ENCODE measurements around the gene ABR.

The ABR gene

DNA sequence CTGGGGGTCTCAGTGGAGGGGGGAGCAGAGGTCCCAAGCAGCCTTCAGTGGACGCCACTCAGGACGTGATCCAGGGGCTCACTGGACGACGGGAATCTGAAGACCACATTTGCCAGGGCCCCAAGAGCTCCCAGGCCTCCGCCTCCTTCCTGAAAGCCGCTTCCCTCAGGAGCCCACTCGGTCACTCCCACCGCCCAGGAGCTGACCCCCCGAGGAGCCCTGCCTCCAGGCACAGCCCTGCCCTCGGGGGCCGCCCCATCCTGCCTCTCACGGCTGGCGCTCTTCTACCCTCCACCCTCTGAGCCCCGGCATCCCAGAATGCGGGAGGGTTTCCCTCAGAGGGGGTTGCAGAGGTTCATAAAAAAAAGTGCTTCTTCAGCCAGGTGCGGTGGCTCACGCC lies 158.6 kb downstream of the ABR start:
- Histone ChIP-seq H3K27ac (no peak overlapping the region), H3K79me2 (peaks cover 38% of the 10 kb centered on the region), H3K27me3 (ENCODE audit: control insufficient read depth, insufficient read depth, low read length) (no peaks in the 10 kb centered on the region), H3K9me3 (ENCODE audit: control insufficient read depth, low read length) (no peaks in the 10 kb centered on the region), H3K9ac (no peak overlapping the region), H3K4me1 (no peaks in the 10 kb centered on the region), H3K4me3 (ENCODE audit: low read depth, low read length) (no peak overlapping the region), H2AFZ (no peak overlapping the region), H3K4me2 (ENCODE audit: low read length) (no peak overlapping the region), H3K36me3 (ENCODE audit: control insufficient read depth, insufficient read depth, low read length) (no peaks in the 10 kb centered on the region)
- TF ChIP-seq, protein P1, sequence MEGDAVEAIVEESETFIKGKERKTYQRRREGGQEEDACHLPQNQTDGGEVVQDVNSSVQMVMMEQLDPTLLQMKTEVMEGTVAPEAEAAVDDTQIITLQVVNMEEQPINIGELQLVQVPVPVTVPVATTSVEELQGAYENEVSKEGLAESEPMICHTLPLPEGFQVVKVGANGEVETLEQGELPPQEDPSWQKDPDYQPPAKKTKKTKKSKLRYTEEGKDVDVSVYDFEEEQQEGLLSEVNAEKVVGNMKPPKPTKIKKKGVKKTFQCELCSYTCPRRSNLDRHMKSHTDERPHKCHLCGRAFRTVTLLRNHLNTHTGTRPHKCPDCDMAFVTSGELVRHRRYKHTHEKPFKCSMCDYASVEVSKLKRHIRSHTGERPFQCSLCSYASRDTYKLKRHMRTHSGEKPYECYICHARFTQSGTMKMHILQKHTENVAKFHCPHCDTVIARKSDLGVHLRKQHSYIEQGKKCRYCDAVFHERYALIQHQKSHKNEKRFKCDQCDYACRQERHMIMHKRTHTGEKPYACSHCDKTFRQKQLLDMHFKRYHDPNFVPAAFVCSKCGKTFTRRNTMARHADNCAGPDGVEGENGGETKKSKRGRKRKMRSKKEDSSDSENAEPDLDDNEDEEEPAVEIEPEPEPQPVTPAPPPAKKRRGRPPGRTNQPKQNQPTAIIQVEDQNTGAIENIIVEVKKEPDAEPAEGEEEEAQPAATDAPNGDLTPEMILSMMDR (IDR thresholded peaks at IDR 0.05), result no peak

- no peak overlapping the region for H3K4me2 ChIP-seq (ENCODE audit: low read length)
- no peak overlapping the region for H2AFZ ChIP-seq
- peaks cover 28% of the 10 kb centered on the region for H3K79me2 ChIP-seq
- H3K9ac ChIP-seq, result no peak overlapping the region
- H3K27me3 ChIP-seq (ENCODE audit: control insufficient read depth, insufficient read depth, low read length), result no peaks in the 10 kb centered on the region
- no peaks in the 10 kb centered on the region for H3K36me3 ChIP-seq (ENCODE audit: control insufficient read depth, insufficient read depth, low read length)
- no peaks in the 10 kb centered on the region for H3K9me3 ChIP-seq (ENCODE audit: control insufficient read depth, low read length)
- TF ChIP-seq, protein P1 (IDR thresholded peaks at IDR 0.05), result no peak
- no peak overlapping the region for H3K4me3 ChIP-seq (ENCODE audit: low read depth, low read length)
- H3K27ac ChIP-seq, result peak overlapping the region; percentile 15
- H3K4me1 ChIP-seq, result no peaks in the 10 kb centered on the region
Observed at GRCh38 chr17:1019451-1019850, 160.3 kb downstream of the ABR start.

- H3K4me2 ChIP-seq (ENCODE audit: low read length), result no peak overlapping the region
- no peaks in the 10 kb centered on the region for H3K36me3 ChIP-seq (ENCODE audit: control insufficient read depth, insufficient read depth, low read length)
- no peak overlapping the region for H3K9ac ChIP-seq
- no peaks in the 10 kb centered on the region for H3K4me1 ChIP-seq
- H3K27ac ChIP-seq, result no peak overlapping the region
- no peaks in the 10 kb centered on the region for H3K27me3 ChIP-seq (ENCODE audit: control insufficient read depth, insufficient read depth, low read length)
- H3K79me2 ChIP-seq, result peaks cover 24% of the 10 kb centered on the region
- no peak overlapping the region for H2AFZ ChIP-seq
- no peak overlapping the region for H3K4me3 ChIP-seq (ENCODE audit: low read depth, low read length)
- TF ChIP-seq, protein P1 (IDR thresholded peaks at IDR 0.05), result no peak
- H3K9me3 ChIP-seq (ENCODE audit: control insufficient read depth, low read length), result no peaks in the 10 kb centered on the region
Observed at GRCh38 chr17:1018547-1018946, 161.2 kb downstream of the ABR start.

GRCh38 chr17:1013729-1014090 lies 166.1 kb downstream of the ABR start:
- Histone ChIP-seq H3K36me3 (ENCODE audit: control insufficient read depth, insufficient read depth, low read length) (no peaks in the 10 kb centered on the region), H3K27me3 (ENCODE audit: control insufficient read depth, insufficient read depth, low read length) (no peaks in the 10 kb centered on the region), H3K27ac (no peak overlapping the region), H2AFZ (no peak overlapping the region), H3K4me2 (ENCODE audit: low read length) (no peak overlapping the region), H3K4me1 (no peaks in the 10 kb centered on the region), H3K9me3 (ENCODE audit: control insufficient read depth, low read length) (no peaks in the 10 kb centered on the region), H3K4me3 (ENCODE audit: low read depth, low read length) (no peak overlapping the region), H3K9ac (no peak overlapping the region), H3K79me2 (peaks cover 3% of the 10 kb centered on the region)
- TF ChIP-seq, protein P1 (IDR thresholded peaks at IDR 0.05), result no peak

- Histone ChIP-seq H3K4me1 (no peaks in the 10 kb centered on the region), H3K79me2 (peaks cover 3% of the 10 kb centered on the region), H3K27ac (no peak overlapping the region), H3K27me3 (ENCODE audit: control insufficient read depth, insufficient read depth, low read length) (no peaks in the 10 kb centered on the region), H3K36me3 (ENCODE audit: control insufficient read depth, insufficient read depth, low read length) (no peaks in the 10 kb centered on the region), H2AFZ (no peak overlapping the region), H3K4me2 (ENCODE audit: low read length) (no peak overlapping the region), H3K9ac (no peak overlapping the region), H3K9me3 (ENCODE audit: control insufficient read depth, low read length) (no peaks in the 10 kb centered on the region), H3K4me3 (ENCODE audit: low read depth, low read length) (no peak overlapping the region)
- TF ChIP-seq, protein P1 (IDR thresholded peaks at IDR 0.05), result no peak
Observed at GRCh38 chr17:1012823-1013728, 166.7 kb downstream of the ABR start.

Measured in parathyroid adenoma (tissue), 2 donors.